BE2C (cell line): Measurements from ENCODE around the gene SDR42E2.
A peak's percentile ranks its signal among the peaks of the same experiment; 100 is the strongest.

Experiments used
- DNase-seq: peaks from one replicate; pipeline ENCODE4 v3.0.0-alpha.2; 2020
- H3K27me3 ChIP-seq: fragments of 250-450 bp; sonication (Bioruptor Pico); 2 replicates; pipeline ENCODE4 v1.5.1; 2020; ENCODE audit warnings: mild to moderate bottlenecking
- H3K36me3 ChIP-seq: fragments of 250-450 bp; sonication (Bioruptor Pico); 2 replicates; pipeline ENCODE4 v1.5.1; 2020; ENCODE audit warnings: mild to moderate bottlenecking
- H3K4me1 ChIP-seq: fragments of 250-450 bp; sonication (Bioruptor Pico); 2 replicates; pipeline ENCODE4 v1.5.1; 2020
- H3K4me3 ChIP-seq: 2 replicates; pipeline ENCODE4 v1.5.1; 2011; ENCODE audit warnings: low read depth, low read length
- H3K9me3 ChIP-seq: fragments of 250-450 bp; sonication (Bioruptor Pico); 2 replicates; pipeline ENCODE4 v1.5.1; 2020
- TF ChIP-seq, protein P1 (sequence below): IDR thresholded peaks from 2 replicates; pipeline ENCODE4 v1.5.1; 2012; ENCODE audit warnings: mild to moderate bottlenecking, low read depth, low read length

The SDR42E2 gene

GRCh38 chr16:22205577-22206012 lies 43.3 kb downstream of the SDR42E2 start:
- DNase-seq = no peak
- TF ChIP-seq, protein P1, sequence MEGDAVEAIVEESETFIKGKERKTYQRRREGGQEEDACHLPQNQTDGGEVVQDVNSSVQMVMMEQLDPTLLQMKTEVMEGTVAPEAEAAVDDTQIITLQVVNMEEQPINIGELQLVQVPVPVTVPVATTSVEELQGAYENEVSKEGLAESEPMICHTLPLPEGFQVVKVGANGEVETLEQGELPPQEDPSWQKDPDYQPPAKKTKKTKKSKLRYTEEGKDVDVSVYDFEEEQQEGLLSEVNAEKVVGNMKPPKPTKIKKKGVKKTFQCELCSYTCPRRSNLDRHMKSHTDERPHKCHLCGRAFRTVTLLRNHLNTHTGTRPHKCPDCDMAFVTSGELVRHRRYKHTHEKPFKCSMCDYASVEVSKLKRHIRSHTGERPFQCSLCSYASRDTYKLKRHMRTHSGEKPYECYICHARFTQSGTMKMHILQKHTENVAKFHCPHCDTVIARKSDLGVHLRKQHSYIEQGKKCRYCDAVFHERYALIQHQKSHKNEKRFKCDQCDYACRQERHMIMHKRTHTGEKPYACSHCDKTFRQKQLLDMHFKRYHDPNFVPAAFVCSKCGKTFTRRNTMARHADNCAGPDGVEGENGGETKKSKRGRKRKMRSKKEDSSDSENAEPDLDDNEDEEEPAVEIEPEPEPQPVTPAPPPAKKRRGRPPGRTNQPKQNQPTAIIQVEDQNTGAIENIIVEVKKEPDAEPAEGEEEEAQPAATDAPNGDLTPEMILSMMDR = no peak
- Histone ChIP-seq H3K9me3 (peaks cover 8% of the 10 kb centered on the region), H3K27me3 (no peaks in the 10 kb centered on the region), H3K4me1 (no peaks in the 10 kb centered on the region; the same call in 1 of the 2 replicates), H3K36me3 (peaks cover 7% of the 10 kb centered on the region), H3K4me3 (peak overlapping the region; percentile 26)

GRCh38 chr16:22206013-22206841 lies 43.9 kb downstream of the SDR42E2 start, which contains the start of gene EEF2K:
Gene EEF2K (plus strand): TSS chr16:22206278. CDS start chr16:22225730, 19,452 bp downstream.
- H3K9me3 ChIP-seq = peaks cover 10% of the 10 kb centered on the region
- TF ChIP-seq, protein P1 = peak; percentile 68
- no peaks in the 10 kb centered on the region; the same call in 1 of the 2 replicates for H3K4me1 ChIP-seq
- peak within 1 kb of the TSS; percentile 96 for H3K4me3 ChIP-seq
- H3K27me3 ChIP-seq = no peaks in the 10 kb centered on the region
- peak; percentile 94 for DNase-seq
- H3K36me3 ChIP-seq = peaks cover 13% of the 10 kb centered on the region

- Histone ChIP-seq H3K4me3 (peak overlapping the region; percentile 96), H3K27me3 (no peaks in the 10 kb centered on the region), H3K9me3 (peaks cover 10% of the 10 kb centered on the region), H3K36me3 (peaks cover 17% of the 10 kb centered on the region), H3K4me1 (no peaks in the 10 kb centered on the region; the same call in 1 of the 2 replicates)
- TF ChIP-seq, protein P1 = no peak
- DNase-seq = peak; percentile 61
These were observed 44.8 kb downstream of the SDR42E2 start for GRCh38 chr16:22206842-22207714.

GRCh38 chr16:22207715-22208360 lies 45.5 kb downstream of the SDR42E2 start:
- DNase-seq = no peak
- Histone ChIP-seq H3K27me3 (no peaks in the 10 kb centered on the region), H3K9me3 (peaks cover 10% of the 10 kb centered on the region), H3K4me3 (peak overlapping the region; percentile 96), H3K36me3 (peaks cover 23% of the 10 kb centered on the region), H3K4me1 (no peaks in the 10 kb centered on the region; the same call in 1 of the 2 replicates)
- TF ChIP-seq, protein P1 = no peak

DNA sequence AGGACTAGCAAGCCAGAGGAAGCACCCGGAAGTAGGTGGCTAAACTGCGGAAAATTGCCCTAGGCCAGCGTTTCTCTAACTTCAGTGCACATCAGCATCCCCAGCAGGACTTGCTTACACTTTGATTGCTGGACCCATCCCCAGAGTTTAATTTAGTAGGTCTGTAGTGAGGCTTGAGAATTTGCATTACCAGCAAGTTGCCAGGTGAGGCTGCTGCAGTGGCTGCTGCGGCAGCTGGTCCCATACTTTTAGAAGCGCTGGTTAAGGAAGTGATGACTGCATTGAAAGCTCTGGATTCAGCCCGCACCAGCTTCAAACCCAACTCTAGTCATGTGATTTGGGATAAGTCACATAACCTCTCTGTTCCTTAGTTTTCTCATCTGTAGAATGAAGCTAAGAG lies 48.0 kb downstream of the SDR42E2 start:
- no peaks in the 10 kb centered on the region; the same call in 1 of the 2 replicates for H3K4me1 ChIP-seq
- TF ChIP-seq, protein P1 = no peak
- no peaks in the 10 kb centered on the region for H3K27me3 ChIP-seq
- no peak for DNase-seq
- H3K36me3 ChIP-seq = peaks cover 28% of the 10 kb centered on the region
- H3K4me3 ChIP-seq = no peak overlapping the region
- H3K9me3 ChIP-seq = peaks cover 6% of the 10 kb centered on the region
